ENCODE data around the gene UGT1A7.

The UGT1A7 gene

DNA sequence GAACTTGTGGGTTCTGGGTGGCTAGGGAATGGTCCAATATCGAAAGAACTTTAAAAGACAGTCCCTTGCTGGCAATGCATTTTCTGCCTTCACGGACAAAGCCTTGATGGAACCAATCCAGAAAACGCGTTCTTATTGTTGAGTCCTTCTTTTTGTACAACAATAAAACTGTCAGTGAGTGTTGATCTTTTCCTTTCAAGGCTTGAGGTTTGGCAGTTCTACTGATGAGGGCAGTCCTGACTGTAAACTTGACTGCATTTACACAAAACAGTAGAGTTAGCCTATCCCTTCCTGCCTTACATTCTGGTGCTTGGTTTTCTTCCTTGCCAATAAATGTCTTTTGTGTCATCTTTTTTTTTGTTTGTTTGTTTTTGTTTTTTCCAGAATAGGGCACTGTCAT lies 2.5 kb upstream of the UGT1A7 start:
- no peak for DNase-seq (ENCODE audit: low read depth)
- H3K4me3 ChIP-seq (ENCODE audit: control insufficient read depth, low read depth, low read length) = no peak overlapping the region
- TF ChIP-seq, protein P1, sequence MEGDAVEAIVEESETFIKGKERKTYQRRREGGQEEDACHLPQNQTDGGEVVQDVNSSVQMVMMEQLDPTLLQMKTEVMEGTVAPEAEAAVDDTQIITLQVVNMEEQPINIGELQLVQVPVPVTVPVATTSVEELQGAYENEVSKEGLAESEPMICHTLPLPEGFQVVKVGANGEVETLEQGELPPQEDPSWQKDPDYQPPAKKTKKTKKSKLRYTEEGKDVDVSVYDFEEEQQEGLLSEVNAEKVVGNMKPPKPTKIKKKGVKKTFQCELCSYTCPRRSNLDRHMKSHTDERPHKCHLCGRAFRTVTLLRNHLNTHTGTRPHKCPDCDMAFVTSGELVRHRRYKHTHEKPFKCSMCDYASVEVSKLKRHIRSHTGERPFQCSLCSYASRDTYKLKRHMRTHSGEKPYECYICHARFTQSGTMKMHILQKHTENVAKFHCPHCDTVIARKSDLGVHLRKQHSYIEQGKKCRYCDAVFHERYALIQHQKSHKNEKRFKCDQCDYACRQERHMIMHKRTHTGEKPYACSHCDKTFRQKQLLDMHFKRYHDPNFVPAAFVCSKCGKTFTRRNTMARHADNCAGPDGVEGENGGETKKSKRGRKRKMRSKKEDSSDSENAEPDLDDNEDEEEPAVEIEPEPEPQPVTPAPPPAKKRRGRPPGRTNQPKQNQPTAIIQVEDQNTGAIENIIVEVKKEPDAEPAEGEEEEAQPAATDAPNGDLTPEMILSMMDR (IDR thresholded peaks at IDR 0.05; ENCODE audit: control insufficient read depth, insufficient read depth, low read depth, low read length, missing control alignments) = no peak

DNA sequence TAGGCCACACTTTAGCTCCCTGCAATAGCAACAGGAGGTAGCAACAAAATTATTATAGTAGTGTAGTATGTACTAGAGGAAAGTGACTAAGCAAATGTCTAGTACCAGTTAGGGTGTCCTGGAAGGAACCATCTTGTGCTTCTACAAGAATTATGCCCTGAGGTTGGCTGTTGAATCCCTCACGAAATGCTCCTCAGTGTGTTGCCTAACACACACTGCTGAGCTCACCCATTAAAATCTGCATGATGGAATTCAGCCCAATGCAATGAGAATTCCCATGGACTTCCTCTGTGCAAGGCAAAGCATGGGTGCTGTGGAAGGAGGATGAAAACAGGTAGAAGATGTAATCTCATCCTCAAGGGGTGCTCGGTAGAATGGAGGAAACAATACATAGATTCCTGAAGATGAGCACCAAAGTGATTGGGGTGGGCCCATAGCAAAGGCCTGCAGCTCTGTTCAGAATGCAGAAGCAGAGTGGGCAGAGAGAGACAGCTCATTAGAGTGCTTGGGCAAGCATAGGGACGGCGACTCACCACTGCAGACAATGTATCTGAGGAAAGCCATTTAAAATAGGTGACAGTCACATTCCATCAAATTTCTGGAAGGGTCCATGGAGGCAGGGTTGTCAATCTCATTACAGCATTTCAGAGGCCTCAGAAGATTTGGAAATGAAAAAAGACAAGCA lies 1.2 kb upstream of the UGT1A7 start:
- no peak overlapping the region for H3K4me3 ChIP-seq (ENCODE audit: control insufficient read depth, low read depth, low read length)
- DNase-seq (ENCODE audit: low read depth) = no peak
- TF ChIP-seq, protein P1 (IDR thresholded peaks at IDR 0.05; ENCODE audit: control insufficient read depth, insufficient read depth, low read depth, low read length, missing control alignments) = no peak

DNA sequence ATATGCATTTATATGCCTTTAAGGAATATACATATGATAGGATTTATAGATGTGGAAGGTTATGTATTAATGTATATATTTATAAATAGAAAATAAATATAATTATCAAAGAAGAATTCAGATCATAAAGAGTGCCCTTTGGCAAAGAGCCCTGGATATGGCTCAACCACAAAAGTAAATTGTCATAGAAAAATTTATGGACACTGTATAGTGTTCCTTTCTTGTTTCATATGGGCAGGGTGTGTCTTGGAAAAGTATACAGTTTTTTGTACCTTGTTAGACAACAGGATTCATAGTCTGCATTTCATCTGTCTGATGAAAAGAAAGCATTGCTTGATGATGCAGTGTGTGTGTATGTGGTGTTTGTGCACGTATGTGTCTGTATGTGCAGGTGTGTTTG lies 2.9 kb downstream of the UGT1A7 start:
- TF ChIP-seq, protein P1 (IDR thresholded peaks at IDR 0.05; ENCODE audit: control insufficient read depth, insufficient read depth, low read depth, low read length, missing control alignments) = no peak
- no peak for DNase-seq (ENCODE audit: low read depth)
- H3K4me3 ChIP-seq (ENCODE audit: control insufficient read depth, low read depth, low read length) = no peak overlapping the region

DNA sequence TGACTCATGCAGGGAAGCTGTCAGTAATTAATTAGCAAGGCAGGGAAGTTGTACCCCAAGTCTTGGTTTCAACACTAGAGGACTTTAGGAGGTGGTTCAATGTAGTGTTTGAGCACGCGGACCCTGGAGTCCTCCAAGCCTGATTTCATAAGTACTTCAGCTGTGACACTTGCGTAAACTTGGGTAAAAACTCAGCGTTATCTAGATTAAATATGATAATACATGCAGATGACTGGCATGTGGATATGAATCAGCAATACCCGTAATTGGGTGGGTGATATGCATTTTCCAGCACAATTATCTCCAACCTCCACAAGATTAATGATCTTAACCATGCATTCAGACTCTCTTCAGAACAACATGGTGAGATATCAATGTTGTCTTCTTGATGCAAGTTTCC lies 5.2 kb downstream of the UGT1A7 start:
- TF ChIP-seq, protein P1 (IDR thresholded peaks at IDR 0.05; ENCODE audit: control insufficient read depth, insufficient read depth, low read depth, low read length, missing control alignments) = no peak
- H3K4me3 ChIP-seq (ENCODE audit: control insufficient read depth, low read depth, low read length) = no peak overlapping the region
- DNase-seq (ENCODE audit: low read depth) = no peak

DNA sequence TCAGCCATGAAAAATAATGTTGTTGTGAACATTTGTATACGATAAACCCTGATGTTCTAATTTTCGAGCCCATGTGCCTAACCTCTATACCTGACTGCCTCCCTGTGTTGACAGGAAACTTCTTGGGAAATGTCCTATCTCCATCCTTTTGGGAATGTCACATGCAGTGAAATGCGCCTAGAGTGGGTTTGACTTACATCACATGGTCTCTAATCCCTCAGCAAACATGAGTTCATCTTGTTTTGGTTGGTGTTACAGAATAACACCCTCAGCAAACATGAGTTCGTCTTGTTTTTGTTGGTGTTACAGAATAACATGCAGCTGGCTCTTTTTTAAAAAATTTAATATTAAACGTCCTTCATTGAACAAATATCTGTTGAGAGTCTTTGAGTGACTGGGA lies 6.6 kb downstream of the UGT1A7 start:
- no peak overlapping the region for H3K4me3 ChIP-seq (ENCODE audit: control insufficient read depth, low read depth, low read length)
- DNase-seq (ENCODE audit: low read depth) = no peak
- TF ChIP-seq, protein P1 (IDR thresholded peaks at IDR 0.05; ENCODE audit: control insufficient read depth, insufficient read depth, low read depth, low read length, missing control alignments) = no peak

DNA sequence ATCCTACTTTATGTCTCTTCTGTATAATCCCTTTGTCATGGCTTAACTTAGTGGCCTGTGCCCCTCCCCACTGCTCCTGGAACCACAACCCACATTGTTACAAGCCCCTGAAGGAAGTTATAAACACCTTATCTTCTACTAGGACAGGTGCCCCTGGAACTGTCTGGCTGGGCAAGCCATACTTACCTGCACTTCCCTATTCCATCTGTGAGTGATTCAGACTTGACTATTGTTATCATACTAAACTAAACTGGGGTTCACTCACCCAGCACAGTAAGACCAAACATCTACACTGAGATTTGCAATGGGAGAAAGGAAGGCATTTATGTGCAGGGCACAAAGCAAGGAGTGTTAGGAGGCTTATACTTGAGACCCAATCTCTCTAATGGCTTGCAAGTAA lies 7.3 kb downstream of the UGT1A7 start:
- no peak overlapping the region for H3K4me3 ChIP-seq (ENCODE audit: control insufficient read depth, low read depth, low read length)
- DNase-seq (ENCODE audit: low read depth) = no peak
- TF ChIP-seq, protein P1 (IDR thresholded peaks at IDR 0.05; ENCODE audit: control insufficient read depth, insufficient read depth, low read depth, low read length, missing control alignments) = no peak
